Esophagus (tissue), 2 donors: Measurements from ENCODE around the gene WDR31. TPM values are rescaled to one million over a fixed set of nuclear protein-coding genes. Genes with fewer than 3 reads are reported as not detected.

ENCODE experiments used
- H3K27ac ChIP-seq, 2 donors: one replicate each; pipeline ENCODE4 v1.5.1; 2013; ENCODE audit warnings: low read depth in 2 of 2, mild to moderate bottlenecking in 2 of 2, inconsistent platforms in 1 of 2, low read length in 1 of 2, moderate library complexity in 1 of 2
- H3K27me3 ChIP-seq, 2 donors: one replicate each; pipeline ENCODE4 v1.6.1; 2013; ENCODE audit warnings: low read length in 2 of 2, control low read depth in 1 of 2, mild to moderate bottlenecking in 1 of 2; ENCODE audit not compliant: insufficient read depth in 2 of 2, control insufficient read depth in 1 of 2
- H3K36me3 ChIP-seq, 2 donors: one replicate each; pipeline ENCODE4 v1.6.1; 2013; ENCODE audit warnings: low read length in 1 of 2; ENCODE audit not compliant: control insufficient read depth in 2 of 2, insufficient read depth in 2 of 2
- H3K4me1 ChIP-seq, 2 donors: one replicate each; pipeline ENCODE4 v1.6.1; 2013; ENCODE audit warnings: low read length in 1 of 2; ENCODE audit not compliant: control insufficient read depth in 2 of 2, insufficient read depth in 2 of 2
- H3K4me3 ChIP-seq, 2 donors: one replicate each; pipeline ENCODE4 v1.5.1; 2013; ENCODE audit warnings: low read length in 2 of 2, mild to moderate bottlenecking in 2 of 2, low read depth in 1 of 2, moderate library complexity in 1 of 2
- H3K9me3 ChIP-seq, 2 donors: one replicate each; pipeline ENCODE4 v1.6.1; 2013; ENCODE audit warnings: mild to moderate bottlenecking in 2 of 2, low read depth in 1 of 2, low read length in 1 of 2, moderate library complexity in 1 of 2; ENCODE audit not compliant: control insufficient read depth in 2 of 2, insufficient read depth in 1 of 2
- WGBS, 2 donors: extraction: QIAGEN DNeasy Blood & Tissue Kit; methylation state at CpG; one replicate each; pipeline ENCODE4 v1.1.7; 2013; 5-methylcytosine and 5-hydroxymethylcytosine counted together
- polyA plus RNA-seq, 2 donors: library from polyadenylated mRNA; stranded (reverse); fragments of 200-250 nt; gene quantifications; one replicate each; pipeline ENCODE4 v1.2.3, GENCODE V29; 2013
- donor health status: healthy with polysubstance abuse.
- donor health status: Bipolar disorder and iron deficiency.

Gene WDR31
- polyA plus RNA-seq, 2 donors, result 1.2 to 1.6 TPM

DNA sequence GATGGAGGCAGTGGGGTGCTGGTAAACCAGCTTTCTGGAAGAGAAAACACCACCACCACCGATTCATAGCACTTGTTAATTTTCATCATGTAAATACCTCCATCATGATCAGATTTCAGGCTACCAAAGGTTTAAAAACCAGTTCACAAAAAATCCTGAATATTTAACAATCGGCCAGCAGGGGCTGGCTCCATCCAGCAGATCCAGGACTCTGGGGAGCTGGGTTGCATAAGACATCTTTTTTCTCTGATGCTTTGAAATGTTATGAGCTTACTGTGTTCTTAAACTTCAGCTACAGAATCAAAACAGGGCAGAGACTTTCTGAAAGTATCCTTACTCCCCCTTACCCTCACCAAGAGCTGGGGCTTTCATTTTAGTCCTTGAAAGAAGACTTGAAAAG is 22.3 kb downstream of the WDR31 start:
- no peaks in the 10 kb centered on the region for H3K27me3 ChIP-seq
- H3K9me3 ChIP-seq, result no peaks in the 10 kb centered on the region
- WGBS, 2 donors, result 69 to 75% methylated on average over 2 of the region's 2 CpGs
- no peaks in the 10 kb centered on the region for H3K4me1 ChIP-seq
- peaks cover 3% of the 10 kb centered on the region in 2 donors for H3K36me3 ChIP-seq
- H3K4me3 ChIP-seq, result no peak overlapping the region
- no peak overlapping the region for H3K27ac ChIP-seq

DNA sequence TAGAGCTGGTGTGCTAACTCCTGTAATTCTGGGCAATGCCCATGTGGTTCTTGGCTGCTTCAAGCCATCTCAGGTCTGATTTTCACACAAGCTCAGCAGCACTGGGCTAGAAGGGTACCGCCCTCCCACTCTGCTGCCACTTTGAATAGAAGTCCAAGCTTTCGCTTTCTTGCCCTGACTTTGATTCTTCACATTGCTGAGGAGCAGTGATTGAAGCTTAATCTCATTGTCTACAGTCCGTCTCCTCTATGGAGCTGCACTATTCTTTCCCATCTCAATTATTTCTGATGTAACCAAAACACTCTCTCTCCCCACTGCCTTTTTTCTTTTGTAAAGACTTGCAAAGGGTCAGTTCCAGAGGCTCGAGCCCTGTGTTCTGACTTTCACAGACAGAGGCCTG is 24.0 kb downstream of the WDR31 start:
- Histone ChIP-seq H3K9me3 (no peaks in the 10 kb centered on the region), H3K36me3 (peaks cover under 1 to 3% of the 10 kb centered on the region in 2 donors), H3K4me3 (no peak overlapping the region), H3K27me3 (no peaks in the 10 kb centered on the region), H3K27ac (no peak overlapping the region), H3K4me1 (no peaks in the 10 kb centered on the region)
- WGBS, 2 donors, result 90 to 92% methylated on average over 4 of the region's 4 CpGs

DNA sequence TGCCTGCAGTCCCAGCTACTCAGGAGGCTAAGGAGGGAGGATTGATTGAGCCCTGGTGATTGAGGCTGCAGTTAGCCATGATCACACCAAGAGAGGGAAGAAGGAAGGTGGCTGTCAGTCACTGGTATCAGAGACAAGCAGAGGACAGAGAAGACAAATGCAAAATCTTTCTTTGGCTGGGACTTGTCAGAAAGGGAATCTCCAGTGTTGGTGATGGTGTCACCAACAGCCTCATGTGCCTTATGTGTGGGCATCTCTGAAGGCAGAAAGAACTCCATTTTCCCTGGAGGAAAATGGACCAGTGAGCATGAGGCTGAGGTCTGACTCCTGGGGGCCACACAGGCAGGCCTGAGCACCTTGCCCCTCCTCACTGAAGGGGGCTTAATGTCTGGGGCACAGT is 24.8 kb downstream of the WDR31 start:
- Histone ChIP-seq H3K27ac (no peak overlapping the region), H3K4me3 (no peak overlapping the region), H3K36me3 (peaks cover 0 to 2% of the 10 kb centered on the region in 2 donors), H3K27me3 (no peaks in the 10 kb centered on the region), H3K9me3 (no peaks in the 10 kb centered on the region), H3K4me1 (no peaks in the 10 kb centered on the region)

DNA sequence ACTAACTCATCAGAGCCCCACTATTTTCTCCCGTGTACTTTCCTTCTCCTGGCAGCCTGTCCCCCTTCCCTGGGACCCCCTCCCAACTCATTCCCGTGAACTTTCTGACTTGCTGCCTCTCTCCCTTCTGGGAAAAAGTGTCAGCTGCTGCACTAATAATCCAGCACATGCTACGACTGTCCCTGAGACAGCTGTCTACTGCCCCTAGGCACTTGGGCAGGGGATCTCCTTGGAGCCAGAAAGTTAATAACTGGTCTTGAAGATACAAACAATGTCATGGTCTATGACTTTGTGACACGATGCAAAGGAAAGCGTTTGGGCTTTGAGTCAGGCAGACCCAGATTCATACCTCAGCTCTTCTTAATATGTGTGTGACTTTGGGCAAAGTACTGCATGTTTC is 26.8 kb downstream of the WDR31 start:
- Histone ChIP-seq H3K9me3 (no peaks in the 10 kb centered on the region), H3K4me3 (no peak overlapping the region), H3K36me3 (no peaks in the 10 kb centered on the region), H3K27ac (no peak overlapping the region), H3K4me1 (no peaks in the 10 kb centered on the region), H3K27me3 (no peaks in the 10 kb centered on the region)
- WGBS, 2 donors, result 65 to 66% methylated on average over 5 of the region's 5 CpGs

DNA sequence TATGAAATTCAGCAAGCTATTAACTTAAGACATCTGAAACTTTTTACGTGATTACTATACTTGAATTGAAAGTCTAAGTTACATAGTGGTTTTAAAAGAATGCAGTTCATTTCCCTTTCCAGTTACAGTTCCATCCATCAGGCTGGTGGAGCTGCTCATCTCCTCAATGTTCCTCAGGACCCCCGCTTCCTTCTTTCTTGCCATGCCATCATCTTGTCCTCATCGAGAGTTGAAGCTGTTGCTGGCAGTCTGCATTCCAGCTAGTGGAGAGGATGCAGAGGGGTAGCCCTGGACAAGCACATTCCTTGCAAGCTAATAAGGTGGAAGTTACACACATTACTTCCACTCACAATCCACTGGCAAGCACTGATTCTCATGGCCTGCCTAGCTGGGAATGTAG is 28.1 kb downstream of the WDR31 start:
- H3K27me3 ChIP-seq, result no peaks in the 10 kb centered on the region
- no peaks in the 10 kb centered on the region for H3K9me3 ChIP-seq
- H3K36me3 ChIP-seq, result no peaks in the 10 kb centered on the region
- no peak overlapping the region for H3K4me3 ChIP-seq
- H3K27ac ChIP-seq, result no peak overlapping the region
- no peaks in the 10 kb centered on the region for H3K4me1 ChIP-seq
- WGBS, 2 donors, result 86% methylated on average over 3 of the region's 3 CpGs

DNA sequence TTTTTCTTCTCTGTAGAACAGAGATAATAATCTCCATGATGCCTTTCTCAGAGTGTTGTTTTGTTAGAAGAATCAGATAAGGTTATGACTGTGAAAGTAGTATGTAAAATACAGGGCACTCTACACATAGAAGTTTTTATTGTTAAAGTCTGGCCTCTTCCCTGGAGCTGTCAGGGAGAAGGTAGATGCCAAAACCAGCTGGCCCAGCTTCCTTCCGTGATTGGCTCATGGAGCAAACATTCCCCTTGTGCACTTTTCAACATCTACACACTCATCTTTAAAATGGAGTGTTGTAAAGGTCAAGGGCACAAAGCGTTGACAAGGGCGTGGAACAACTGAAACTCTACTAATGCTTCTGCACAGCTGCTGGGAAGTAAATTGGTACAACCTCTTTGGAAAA is 29.5 kb downstream of the WDR31 start:
- no peak overlapping the region for H3K4me3 ChIP-seq
- 51 to 59% methylated on average over 3 of the region's 3 CpGs for WGBS, 2 donors
- H3K36me3 ChIP-seq, result no peaks in the 10 kb centered on the region
- no peaks in the 10 kb centered on the region for H3K9me3 ChIP-seq
- no peaks in the 10 kb centered on the region for H3K4me1 ChIP-seq
- no peak overlapping the region for H3K27ac ChIP-seq
- H3K27me3 ChIP-seq, result no peaks in the 10 kb centered on the region

DNA sequence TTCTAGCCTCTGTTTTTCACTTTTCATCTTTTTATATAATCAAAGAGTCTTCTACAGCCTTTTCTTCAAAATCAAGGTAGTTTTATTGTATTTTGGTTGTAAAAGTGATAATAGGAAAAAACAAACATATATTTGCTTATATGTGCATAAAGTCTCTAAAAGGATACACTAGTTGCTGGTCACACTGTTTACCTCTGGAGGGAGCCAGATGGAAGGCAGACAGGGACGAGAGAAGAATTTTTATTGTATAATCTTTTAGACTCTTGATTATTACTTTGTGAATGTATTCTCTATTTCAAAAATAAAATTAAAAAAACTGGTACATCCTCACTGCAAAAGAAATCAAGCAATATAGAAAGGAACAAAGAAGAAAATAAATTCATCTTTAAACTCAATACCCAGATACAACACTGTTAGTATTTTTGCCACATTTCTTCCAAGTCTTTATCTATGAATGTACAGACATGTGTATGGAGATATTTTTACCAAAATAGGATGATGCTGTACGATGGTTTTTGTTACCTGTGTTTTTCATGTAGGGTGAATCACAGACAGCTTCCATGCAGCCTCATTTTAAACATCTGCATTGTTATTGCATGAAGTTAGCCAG is 30.8 kb downstream of the WDR31 start:
- Histone ChIP-seq H3K27ac (no peak overlapping the region), H3K9me3 (no peaks in the 10 kb centered on the region)
- 7 to 11% methylated on average over 2 of the region's 2 CpGs for WGBS, 2 donors

DNA sequence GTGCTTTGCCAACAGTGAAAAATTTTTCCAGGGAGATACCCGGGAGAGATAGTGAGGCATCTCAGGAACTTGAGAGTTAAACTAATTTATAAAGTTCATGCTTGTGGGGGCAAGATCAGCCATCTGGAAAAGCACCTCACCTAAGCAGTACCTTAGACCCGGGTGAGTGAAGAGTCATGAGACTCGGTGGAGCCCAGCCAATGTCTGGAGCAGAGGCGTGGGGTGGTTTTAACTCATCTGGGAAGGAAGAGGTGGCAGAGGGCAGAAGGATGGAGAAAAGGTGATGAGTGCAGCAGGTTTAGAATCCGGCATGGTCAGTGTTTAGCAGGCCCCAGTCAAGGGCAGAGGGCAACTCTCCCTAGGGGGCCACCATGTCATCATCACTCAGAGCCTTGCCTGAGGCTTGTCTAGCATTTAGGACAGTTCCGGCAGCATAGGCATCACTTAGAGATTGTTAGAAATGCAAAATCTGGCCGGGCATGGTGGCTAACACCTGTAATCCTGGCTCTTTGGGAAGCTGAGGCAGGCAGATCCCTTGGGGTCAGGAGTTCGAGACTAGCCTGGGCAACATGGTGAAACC is 32.6 kb downstream of the WDR31 start:
- H3K4me3 ChIP-seq, result no peak overlapping the region
- H3K9me3 ChIP-seq, result no peaks in the 10 kb centered on the region
- no peaks in the 10 kb centered on the region for H3K27me3 ChIP-seq
- H3K36me3 ChIP-seq, result no peaks in the 10 kb centered on the region
- WGBS, 2 donors, result 65 to 70% methylated on average over 8 of the region's 8 CpGs
- H3K4me1 ChIP-seq, result peaks cover 0 to 3% of the 10 kb centered on the region in 2 donors
- H3K27ac ChIP-seq, result no peak overlapping the region

More for the DNA sequence above, 30.8 kb downstream of the WDR31 start:
- Histone ChIP-seq H3K4me3 (no peak overlapping the region), H3K27me3 (no peaks in the 10 kb centered on the region), H3K36me3 (no peaks in the 10 kb centered on the region), H3K4me1 (no peaks in the 10 kb centered on the region)

DNA sequence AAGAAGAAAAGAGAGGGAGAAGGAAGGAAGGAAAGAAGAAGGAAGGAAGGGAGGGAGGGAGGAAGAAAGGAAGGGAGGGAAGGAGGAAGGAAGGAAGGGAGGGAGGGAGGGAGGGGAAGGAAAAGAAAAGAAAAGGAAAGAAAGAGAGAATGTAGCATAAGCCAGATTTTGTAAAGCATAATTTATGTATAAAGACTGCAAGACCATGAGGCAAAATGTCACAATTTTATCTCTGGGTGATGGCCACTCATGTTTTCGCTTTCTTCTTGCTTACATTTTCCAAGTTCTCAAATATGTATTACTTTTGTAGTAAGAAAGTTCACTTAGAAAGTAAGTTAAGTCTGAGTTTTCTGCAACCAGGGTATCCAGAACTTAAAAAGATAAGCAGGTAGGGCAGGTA is 33.5 kb downstream of the WDR31 start:
- WGBS, 2 donors, result 90% methylated on average over 1 of the region's 1 CpG
- H3K9me3 ChIP-seq, result no peaks in the 10 kb centered on the region

DNA sequence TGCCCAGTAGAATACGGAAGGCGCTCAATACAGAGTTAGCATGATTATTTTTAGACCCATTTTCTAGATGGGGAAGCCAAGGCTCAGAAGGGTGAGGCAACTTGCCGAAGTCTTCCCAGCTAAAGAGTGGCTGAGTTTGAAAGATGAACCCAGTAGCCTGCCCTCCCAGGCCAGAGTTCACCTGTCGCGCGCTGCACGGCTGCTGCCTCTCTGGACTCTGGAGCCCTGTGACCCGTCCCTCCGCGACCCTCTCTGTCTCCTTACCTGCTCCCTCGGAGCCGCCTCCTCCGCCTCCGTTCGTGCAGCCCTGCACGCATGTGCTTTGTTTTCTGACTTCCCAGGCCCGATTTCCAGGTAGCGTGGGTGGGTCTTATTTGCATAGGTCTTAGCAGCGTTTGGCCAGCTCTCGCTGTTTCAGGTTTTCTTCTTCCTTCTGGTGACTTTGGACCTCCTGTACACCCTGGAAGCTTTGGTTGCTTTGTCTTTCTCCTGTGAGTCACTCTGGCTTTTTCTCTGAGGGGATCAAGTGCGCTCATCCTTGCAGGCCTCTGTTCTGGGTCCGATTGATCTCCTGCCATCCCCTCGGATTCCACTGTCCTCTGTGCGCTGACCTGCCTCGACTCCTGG is 37.2 kb downstream of the WDR31 start, which contains the start of gene RNF183:
Gene RNF183, minus strand, starts transcription at position 585 of the 627 bp plus-strand sequence. CDS start 5,192 bp downstream, outside the sequence.
- H3K4me1 ChIP-seq, result peaks cover 0 to 3% of the 10 kb centered on the region in 2 donors
- H3K27me3 ChIP-seq, result no peaks in the 10 kb centered on the region
- H3K36me3 ChIP-seq, result no peaks in the 10 kb centered on the region
- H3K27ac ChIP-seq, result peak within 1 kb of the TSS; percentile 47 to 52
- H3K9me3 ChIP-seq, result no peaks in the 10 kb centered on the region
- 50 to 55% methylated on average over 25 of the region's 25 CpGs for WGBS, 2 donors
- peak within 1 kb of the TSS in 1 of 2 donors; percentile 9 for H3K4me3 ChIP-seq

More for the DNA sequence above, 33.5 kb downstream of the WDR31 start:
- no peaks in the 10 kb centered on the region for H3K36me3 ChIP-seq
- no peak overlapping the region for H3K27ac ChIP-seq
- no peaks in the 10 kb centered on the region for H3K27me3 ChIP-seq
- no peak overlapping the region for H3K4me3 ChIP-seq
- H3K4me1 ChIP-seq, result peaks cover 0 to 3% of the 10 kb centered on the region in 2 donors
